Measurements from ENCODE around the gene CYP27B1. TPM values are rescaled to one million over a fixed set of nuclear protein-coding genes. Genes with fewer than 3 reads are reported as not detected.

The CYP27B1 gene
- total and polyA plus RNA-seq, 9 of the 15 experiments (the other 6 are each of a cell fraction or from before 2014, with no cell fraction given): 0.18 to 4.2 (median 1.8) TPM

GRCh38 chr12:57735952-57736740 is 30.7 kb downstream of the CYP27B1 start (continued):
- TF ChIP-seq TFAP4 (CRISPR knock-in tag; IDR thresholded peaks at IDR 0.05; ENCODE audit: borderline replicate concordance) (no peak), ARID3A (IDR thresholded peaks at IDR 0.05; ENCODE audit: borderline replicate concordance, low read depth, low read length) (no peak), PHF8 (IDR thresholded peaks at IDR 0.05; ENCODE audit: borderline replicate concordance, low read length) (peak; percentile 26; the same call in 1 of the 2 replicates), GTF3C2 (IDR thresholded peaks at IDR 0.05; ENCODE audit: borderline replicate concordance, extremely low read depth, insufficient read length) (no peak), PYGO2 (tag; IDR thresholded peaks at IDR 0.05) (no peak), HDAC6 (IDR thresholded peaks at IDR 0.05; ENCODE audit: low read depth, low read length) (no peak), RBM34 (IDR thresholded peaks at IDR 0.05; ENCODE audit: borderline replicate concordance, insufficient read depth, low read length) (no peak), ZNF217 (CRISPR knock-in tag; IDR thresholded peaks at IDR 0.05) (no peak), ZNF79 (CRISPR knock-in tag; IDR thresholded peaks at IDR 0.05; ENCODE audit: low read depth) (no peak), FOXK1 (CRISPR knock-in tag; IDR thresholded peaks at IDR 0.05; ENCODE audit: borderline replicate concordance) (no peak), GTF2E2 (tag; IDR thresholded peaks at IDR 0.05) (no peak), CTCFL (IDR thresholded peaks at IDR 0.05; ENCODE audit: borderline replicate concordance, insufficient read depth, low read depth, low read length, poor library complexity, severe bottlenecking) (peak; percentile 23), ZNF699 (CRISPR knock-in tag; IDR thresholded peaks at IDR 0.05; ENCODE audit: insufficient replicate concordance) (no peak), TRIM25 (IDR thresholded peaks at IDR 0.05; ENCODE audit: borderline replicate concordance) (no peak), E2F3 (CRISPR knock-in tag; IDR thresholded peaks at IDR 0.05) (0 out of 2 replicates have a peak, but pooled peaks have one; percentile 75), LCOR (CRISPR knock-in tag; IDR thresholded peaks at IDR 0.05) (no peak)
